GM21360 (cell line): Measurements from ENCODE around the gene NCOA5.

Experiments used
- ATAC-seq: cut with Tn5 transposase; IDR thresholded peaks from one replicate; pipeline ENCODE4 v1.9.1; 2021; ENCODE audit warnings: mild to moderate bottlenecking, moderate library complexity; ENCODE audit not compliant: unreplicated experiment

The NCOA5 gene

DNA sequence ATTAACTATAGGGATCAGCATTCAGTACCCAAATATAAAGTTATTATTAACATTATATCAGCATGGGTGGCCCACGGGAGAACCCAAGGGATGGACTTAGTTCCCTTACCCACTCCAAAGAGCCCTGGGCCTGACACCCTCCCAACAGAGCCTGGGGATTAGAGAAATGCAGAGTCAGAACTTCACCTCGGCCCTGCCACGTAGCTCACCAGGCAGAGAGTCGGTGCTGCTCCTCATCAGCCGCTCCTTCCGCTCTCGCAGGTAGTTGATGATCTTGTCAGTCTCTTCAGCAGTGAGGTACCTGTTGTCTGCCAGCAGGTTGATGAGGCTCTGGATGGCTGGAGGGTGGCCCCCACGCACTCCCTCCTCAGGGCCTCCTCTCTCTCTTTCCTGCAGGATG, 26.6 kb downstream of the NCOA5 start:
- ATAC-seq = no peak

DNA sequence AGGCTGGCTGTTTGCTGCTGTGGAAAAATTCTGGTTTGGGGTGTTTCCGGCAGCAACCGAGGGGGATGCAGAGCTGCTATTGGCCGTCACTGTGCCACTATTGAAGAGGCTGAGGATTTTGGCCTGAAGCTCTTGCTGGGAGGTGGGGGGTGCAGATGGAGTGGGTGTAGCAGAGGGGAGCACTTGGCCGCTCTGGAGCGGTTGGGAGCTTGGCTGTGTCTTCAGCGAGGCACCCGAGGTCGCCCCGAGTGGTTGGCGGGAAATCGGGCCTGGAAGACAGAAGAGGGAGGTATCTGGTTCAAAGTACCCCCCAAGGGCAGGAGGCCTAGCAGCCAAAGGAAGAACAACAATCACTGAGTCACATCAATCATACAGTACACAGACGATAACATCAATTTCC, 27.1 kb downstream of the NCOA5 start:
- ATAC-seq = no peak

DNA sequence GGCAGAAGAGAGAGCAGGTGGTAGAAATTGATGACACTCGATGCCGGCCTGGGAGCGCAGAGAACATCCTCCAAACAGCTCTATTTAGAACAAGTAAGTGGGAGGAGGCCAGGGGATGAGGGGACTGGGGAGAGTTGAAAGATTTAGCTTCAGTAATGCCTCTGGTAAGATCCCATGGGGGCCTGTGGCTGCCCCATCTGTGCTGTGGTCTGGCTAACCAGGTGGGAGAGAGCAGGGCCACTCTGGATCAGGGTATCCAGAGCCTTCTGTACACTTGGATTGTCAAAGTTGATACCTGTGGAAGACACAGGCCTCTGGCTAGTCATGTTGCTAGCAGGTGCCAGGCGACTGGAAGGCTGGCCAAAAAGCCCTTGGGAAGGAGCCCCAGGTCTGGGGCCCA, 27.6 kb downstream of the NCOA5 start:
- ATAC-seq = no peak

DNA sequence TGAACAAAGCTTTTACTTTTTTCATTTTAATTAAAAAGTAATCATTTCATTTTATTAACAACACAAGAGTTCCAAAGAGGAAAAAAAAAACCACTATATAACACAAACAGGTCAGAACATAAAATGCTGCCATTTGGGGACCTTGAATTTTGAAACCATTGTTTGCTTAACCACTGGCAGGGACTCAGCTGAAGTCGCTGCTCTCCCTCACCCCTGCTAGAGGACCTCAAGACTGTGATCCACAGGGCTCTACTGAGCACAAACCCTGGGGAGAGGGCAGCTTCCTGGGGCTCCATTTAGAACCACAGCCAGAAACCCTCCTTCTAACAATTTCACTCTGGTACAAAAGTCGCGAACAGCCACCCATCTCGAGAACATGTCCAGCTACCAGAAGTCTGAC, 28.8 kb downstream of the NCOA5 start:
- ATAC-seq = no peak

DNA sequence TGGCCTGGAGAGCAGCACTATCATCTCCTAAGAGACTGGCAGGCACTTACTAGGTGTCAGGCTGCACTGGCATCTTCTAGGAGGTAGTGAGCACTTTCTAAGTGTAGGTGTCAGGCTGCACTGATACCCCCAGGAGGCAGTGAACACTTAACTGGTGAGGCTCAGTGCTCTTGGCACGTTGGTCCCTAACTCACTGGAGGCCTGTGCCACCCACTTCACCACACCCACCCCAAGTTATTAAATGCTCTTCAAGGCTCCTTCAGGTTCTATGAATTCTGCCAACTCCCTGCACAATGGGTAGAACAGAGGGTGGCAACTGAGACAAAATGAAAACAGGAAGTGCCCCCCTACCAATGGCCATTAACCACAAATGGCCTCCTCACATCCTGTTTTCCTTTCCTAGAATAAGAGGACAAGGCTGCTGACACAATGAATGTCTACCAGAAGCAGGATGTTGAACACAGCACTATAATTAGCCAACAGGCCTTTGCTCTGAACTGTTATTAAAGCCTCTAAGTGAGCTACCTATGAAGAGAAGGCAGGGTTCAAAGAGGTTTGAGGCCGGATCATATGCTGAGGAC, 29.4 kb downstream of the NCOA5 start:
- ATAC-seq = no peak

GRCh38 chr20:46058599-46059281, 31.0 kb downstream of the NCOA5 start:
- no peak for ATAC-seq

- no peak for ATAC-seq
Measured at GRCh38 chr20:46057856-46058598, 31.7 kb downstream of the NCOA5 start.

DNA sequence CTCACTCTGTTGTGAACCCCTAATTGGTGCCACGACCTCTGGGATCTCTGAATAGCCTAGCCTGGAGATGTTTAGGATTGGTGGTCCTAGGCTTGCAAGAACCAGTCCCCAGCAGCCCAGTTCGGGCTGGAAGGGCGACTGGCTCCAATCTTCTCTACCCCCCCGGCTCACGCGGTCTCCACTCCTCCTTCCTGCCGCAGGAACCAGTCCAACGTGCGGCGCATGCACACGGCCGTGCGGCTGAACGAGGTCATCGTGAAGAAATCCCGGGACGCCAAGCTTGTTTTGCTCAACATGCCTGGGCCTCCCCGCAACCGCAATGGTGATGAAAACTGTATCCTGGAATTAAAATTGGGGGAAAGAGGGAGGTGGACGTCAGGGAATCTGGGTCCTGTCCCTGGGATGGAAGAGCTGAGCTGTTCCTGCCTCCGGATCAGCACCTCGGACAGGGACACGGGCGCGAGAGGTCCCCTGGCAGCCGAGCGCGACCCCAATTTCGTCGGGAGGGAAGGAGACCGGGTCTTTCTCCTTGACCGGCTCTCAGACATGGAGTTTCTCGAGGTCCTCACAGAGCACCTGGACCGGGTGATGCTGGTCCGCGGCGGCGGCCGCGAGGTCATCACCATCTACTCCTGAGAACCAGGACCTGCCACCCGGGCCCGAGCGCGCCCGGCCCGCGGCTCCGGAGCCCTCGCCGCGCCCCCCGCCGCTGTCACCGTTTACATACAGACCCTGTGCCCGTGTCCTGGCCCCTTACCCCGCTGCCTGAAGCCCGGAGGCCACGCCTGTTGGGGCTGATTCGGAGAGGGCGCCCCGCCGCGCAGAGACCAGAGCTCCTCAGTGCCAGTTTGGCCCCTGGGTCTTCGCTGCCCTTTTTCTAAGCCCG, 32.5 kb downstream of the NCOA5 start:
- ATAC-seq = no peak

DNA sequence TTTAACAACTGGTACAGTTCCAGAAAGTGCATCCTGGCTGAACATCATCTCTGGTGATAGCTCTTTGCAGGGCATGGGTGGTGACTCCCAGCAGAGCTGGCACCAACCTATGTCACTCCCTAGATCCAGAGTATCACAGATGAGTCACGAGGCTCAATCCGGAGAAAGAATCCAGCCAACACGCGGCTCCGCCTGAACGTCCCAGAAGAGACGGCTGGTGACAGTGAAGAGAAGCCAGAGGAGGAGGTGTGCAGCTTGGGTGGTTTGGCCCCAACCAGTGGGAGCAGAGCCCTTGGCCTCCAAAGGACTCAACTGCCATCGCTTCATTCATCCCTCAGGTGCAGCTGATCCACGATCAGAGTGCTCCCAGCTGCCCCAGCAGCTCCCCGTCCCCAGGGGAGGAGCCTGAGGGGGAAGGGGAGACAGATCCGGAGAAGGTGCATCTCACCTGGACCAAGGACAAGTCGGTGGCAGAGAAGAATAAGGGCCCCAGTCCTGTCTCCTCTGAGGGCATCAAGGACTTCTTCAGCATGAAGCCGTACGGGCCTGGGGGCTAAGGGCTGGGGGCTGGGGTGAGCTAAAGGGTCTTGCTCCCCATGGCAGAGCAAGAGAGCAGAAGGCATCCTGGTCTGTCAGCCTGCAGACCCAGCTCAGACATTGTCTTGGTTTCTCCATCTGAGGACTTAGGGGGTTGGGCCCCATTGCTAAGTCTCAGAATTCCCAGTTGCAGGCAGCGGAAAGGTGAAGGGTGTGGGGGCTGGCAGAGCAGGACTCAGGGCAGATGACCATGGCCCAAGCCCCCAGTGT, 33.5 kb downstream of the NCOA5 start:
- ATAC-seq = no peak

DNA sequence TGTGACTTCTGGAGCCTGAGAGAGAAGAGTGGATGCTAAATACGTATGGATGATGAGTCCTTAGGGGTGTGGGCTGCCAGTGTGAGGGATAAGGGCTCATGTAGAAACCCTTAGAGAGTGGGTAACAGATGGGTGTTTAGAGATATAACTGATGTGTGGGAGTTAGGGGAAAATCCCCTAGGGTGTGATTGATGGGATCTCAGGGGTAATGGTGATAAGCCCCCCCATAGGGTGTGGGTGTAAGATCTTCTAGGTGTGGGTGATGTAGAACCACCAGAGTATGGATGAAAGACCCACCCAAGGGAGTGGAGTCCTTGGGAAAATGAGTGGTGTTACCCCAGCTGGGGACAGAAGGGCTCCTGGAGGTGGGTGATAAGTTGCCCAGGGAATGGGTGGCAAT, 34.5 kb downstream of the NCOA5 start:
- no peak for ATAC-seq

DNA sequence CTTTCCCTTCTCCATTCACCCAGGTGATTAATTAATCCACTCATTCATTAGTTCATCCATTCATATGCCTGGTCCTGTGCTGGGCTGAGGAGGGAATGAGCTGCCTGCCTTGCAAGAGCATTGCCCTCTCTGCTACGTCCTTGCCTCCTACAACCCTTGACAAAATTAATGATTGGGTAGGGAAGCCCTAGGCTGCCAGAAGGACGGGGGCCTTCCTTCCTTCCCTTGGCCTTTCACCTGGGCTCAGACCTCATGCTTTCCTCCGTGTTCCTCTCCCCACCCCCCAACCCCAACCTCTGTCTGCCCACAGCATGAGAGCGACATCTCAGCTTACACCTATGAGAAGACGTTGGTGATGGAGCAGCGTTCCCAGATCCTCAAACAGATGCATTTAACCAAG, 35.2 kb downstream of the NCOA5 start:
- ATAC-seq = no peak

GRCh38 chr20:46053416-46053815, 36.3 kb downstream of the NCOA5 start:
- ATAC-seq = no peak

DNA sequence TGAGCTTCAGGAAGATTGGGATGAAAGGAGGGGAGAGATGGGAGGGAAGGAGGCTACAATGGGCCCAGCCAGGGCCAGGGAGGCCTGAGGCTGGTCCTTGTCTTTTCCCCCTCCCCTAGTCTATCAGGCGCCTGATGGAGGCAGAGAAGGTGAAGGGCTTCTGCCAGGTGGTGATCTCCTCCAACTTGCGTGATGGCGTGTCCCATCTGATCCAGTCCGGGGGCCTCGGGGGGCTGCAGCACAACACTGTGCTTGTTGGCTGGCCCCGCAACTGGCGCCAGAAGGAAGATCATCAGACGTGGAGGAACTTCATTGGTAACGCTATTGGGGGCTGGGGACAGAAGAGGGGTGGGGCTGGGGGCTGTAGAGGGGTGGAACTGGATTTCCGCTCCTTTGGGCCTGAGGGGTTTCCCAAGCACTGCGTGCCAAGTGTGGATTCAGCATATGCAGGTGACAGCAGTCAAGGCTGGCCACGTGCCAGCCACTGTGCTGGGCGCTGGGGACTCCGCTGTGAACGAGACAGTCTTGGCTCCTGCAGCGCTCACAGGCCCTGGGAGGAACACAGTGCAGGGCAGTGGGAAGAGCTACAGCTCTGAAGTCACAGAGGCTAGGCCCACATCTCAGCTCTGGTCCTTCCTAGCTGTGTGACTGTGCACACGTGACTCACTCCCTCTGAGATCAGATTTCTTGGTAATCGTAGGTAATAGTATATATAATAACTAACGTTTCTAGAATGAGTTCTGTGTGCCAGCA, 38.0 kb downstream of the NCOA5 start:
- ATAC-seq = no peak

DNA sequence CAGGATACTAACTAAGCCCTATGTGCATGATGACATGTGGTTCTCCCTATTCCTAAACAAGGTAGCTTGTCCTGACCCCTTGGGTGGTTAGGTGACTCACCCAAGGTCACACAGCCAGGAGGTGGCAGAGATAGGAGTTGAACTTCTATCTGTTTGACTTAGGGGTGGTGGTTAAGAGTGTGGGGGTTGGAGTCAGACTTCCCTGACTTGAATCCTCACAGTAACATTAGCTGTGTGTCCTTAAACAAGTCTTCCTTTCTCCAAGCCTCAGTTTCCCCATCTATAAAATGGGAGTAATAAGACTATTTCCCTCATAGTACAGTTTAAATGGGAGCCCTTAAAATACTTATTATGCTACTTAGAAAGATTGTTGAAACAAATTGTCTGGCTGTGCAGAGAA, 38.9 kb downstream of the NCOA5 start:
- no peak for ATAC-seq

DNA sequence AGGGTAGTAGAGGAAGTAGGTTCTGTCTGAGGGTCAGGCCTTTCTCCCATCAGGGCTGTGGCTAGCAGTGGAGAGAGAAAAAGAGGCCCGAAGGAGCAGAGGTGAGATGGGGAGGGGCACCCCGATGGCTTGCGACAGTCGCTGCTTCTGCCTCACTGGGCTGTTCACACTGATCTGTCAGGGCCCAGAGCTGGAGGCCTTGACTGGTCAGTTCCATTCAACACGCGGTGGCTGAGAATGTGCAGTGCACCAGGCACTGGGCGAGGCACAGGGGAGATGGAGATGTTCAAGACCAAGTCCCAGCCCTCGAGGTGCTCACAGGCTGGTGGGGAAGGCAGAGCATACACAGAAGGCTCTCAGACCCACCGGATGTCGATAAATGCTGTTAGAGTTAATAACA, 39.3 kb downstream of the NCOA5 start:
- ATAC-seq = no peak

DNA sequence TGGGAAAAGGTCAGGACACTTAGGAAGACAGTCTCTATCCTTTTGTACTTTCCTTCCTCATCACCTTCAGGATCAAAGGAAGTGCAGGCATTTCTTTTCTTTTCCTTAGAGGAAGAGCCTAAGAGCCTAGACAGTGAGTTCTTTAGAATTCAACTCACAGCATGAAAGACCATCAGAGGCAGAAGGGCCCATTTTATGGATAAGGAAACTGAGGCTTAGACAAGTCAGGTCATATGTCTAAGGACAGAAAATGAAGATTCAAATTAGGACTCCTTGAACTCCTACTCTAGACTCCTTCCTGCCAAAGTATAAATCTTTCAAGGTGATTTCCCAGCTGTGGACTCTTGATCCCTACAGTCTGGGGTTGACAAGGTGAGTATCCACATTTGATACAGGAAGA, 39.9 kb downstream of the NCOA5 start:
- ATAC-seq = no peak

DNA sequence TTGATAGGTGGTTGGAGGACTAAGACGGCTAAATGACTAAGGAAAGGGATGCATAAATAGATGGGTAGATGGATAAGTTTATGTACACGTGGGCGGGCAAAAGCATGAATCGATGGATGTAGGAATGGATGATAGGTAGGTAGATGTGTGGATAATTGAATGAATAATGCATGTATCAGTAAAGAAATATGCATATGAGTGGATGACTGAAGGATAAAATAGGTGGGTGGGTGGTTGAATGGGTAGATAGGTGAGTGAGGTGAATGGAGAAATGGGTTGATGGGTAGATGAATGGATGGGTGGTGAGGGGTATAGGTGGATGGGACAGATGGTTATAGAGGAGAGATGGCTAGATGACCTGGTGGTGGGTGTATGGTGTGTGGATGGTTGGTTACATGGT, 40.6 kb downstream of the NCOA5 start:
- ATAC-seq = no peak

GRCh38 chr20:46047821-46048220, 41.9 kb downstream of the NCOA5 start:
- ATAC-seq = no peak

DNA sequence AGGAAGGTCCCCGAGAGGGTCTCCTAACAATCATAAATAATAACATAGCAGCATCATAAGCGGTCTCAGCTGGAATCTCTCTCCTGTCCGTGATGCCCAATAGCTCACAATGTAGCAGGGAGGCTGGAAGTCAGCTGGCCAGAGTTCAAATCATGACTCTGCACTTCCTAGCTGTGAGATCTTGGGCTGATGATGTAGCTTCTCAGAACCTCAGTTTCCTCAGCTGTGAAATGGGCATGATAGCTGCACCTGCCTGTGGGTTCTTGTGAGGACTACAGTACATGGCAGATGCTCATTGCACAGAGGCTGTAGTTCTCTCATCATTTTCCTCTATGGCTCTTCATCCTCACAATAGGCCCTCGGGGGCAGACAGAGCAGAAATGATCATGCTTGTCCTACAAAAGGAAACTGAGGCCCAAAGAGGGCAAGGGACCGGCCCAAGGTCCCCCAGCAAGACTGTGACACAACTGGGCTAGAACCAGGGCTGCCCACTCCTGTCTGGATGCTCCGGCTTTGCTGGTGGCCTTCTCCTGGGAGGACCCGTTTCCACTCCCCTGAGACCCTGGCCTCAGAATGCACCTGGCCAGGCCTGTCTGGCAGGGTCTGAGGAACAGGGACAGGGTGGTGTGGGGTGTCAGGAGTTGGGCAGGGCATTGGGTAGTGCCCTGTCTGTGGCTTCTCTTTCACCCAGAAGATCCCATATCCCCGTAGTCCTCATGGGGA, 43.0 kb downstream of the NCOA5 start:
- no peak for ATAC-seq
